Neutrophil (primary cell): ENCODE data around the gene PKIB.

Experiments
- H3K27ac ChIP-seq: fragments of 200-600 bp; sonication (generic); 2 replicates; pipeline ENCODE4 v1.5.1; 2016; ENCODE audit warnings: mild to moderate bottlenecking, moderate library complexity
- H3K27me3 ChIP-seq: fragments of 200-600 bp; sonication (generic); 2 replicates; pipeline ENCODE4 v1.6.0; 2016; ENCODE audit warnings: mild to moderate bottlenecking
- H3K36me3 ChIP-seq: fragments of 200-600 bp; sonication (generic); 2 replicates; pipeline ENCODE4 v1.5.1; 2017
- H3K4me1 ChIP-seq, 2 experiments: fragments of 200-600 bp in 1 of 2; sonication (generic) in 1 of 2; 1 replicate in 1 of 2; 2 replicates in 1 of 2; pipeline versions ENCODE4 v1.5.1 to v1.6.1; 2013 to 2016; ENCODE audit warnings: low read depth in 1 of 2, low read length in 1 of 2, mild to moderate bottlenecking in 1 of 2, moderate library complexity in 1 of 2; ENCODE audit not compliant: control insufficient read depth in 1 of 2, insufficient read depth in 1 of 2
- H3K4me3 ChIP-seq, 2 experiments: fragments of 200-600 bp in 1 of 2; sonication (generic) in 1 of 2; 1 replicate in 1 of 2; 2 replicates in 1 of 2; pipeline ENCODE4 v1.5.1; 2013 to 2016; ENCODE audit warnings: low read depth in 1 of 2, low read length in 1 of 2, mild to moderate bottlenecking in 1 of 2, moderate library complexity in 1 of 2
- H3K9me3 ChIP-seq: fragments of 200-600 bp; sonication (generic); 2 replicates; pipeline ENCODE4 v1.5.1; 2016
- TF ChIP-seq, protein P1 (sequence below): fragments of 200-600 bp; sonication (generic); IDR thresholded peaks from 2 replicates; pipeline ENCODE4 v1.5.1; 2016; ENCODE audit warnings: antibody characterized with exemption

PKIB gene

DNA sequence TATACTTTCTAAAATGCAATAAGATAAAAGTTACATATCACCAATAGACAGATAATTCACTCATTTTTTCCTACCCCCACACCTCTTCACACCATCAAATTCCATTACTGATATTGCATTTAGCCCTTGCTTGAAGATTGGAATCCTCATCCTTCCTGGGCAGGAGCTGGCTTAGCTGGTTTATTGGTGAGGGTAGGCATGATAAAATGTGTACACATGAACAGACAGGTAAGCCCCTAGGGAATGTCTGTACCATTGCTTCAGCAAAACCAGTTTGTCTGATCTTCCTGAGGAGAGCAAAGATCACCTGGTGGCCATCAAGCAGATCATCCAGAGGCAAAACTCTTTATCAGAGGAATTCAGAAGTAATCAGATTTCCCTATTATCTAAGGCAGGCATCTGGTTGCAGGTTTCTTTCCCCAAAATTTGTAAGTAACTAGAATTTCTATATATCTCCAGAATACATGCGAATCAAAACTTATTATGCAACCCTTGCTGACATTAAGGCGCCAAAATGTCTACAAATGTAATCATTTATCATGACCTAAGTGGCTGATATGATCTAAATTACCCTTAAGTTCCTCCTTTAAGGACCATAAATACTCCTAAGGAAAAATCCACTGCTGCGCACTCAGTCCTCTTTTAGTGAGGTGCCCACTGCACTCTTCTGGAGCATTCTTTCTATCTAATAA is 162.7 kb downstream of the PKIB start:
- no peaks in the 10 kb centered on the region for H3K9me3 ChIP-seq
- no peak overlapping the region for H3K4me3 ChIP-seq
- H3K27ac ChIP-seq = no peak overlapping the region
- TF ChIP-seq, protein P1, sequence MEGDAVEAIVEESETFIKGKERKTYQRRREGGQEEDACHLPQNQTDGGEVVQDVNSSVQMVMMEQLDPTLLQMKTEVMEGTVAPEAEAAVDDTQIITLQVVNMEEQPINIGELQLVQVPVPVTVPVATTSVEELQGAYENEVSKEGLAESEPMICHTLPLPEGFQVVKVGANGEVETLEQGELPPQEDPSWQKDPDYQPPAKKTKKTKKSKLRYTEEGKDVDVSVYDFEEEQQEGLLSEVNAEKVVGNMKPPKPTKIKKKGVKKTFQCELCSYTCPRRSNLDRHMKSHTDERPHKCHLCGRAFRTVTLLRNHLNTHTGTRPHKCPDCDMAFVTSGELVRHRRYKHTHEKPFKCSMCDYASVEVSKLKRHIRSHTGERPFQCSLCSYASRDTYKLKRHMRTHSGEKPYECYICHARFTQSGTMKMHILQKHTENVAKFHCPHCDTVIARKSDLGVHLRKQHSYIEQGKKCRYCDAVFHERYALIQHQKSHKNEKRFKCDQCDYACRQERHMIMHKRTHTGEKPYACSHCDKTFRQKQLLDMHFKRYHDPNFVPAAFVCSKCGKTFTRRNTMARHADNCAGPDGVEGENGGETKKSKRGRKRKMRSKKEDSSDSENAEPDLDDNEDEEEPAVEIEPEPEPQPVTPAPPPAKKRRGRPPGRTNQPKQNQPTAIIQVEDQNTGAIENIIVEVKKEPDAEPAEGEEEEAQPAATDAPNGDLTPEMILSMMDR = no peak
- no peaks in the 10 kb centered on the region for H3K36me3 ChIP-seq
- H3K4me1 ChIP-seq = peaks cover 33 to 34% of the 10 kb centered on the region in 2 experiments
- peaks cover 15% of the 10 kb centered on the region for H3K27me3 ChIP-seq
